ENCODE data around the gene CAPNS1. TPM values are rescaled to one million over a fixed set of nuclear protein-coding genes. Genes with fewer than 3 reads are reported as not detected.
"Not testable (repeated sequence)": the region's sequence is repeated elsewhere in the genome, so short reads cannot be mapped to it uniquely, and the experiment has no call there.

Gene CAPNS1
- total RNA-seq, 4 donors from 2014 or later: 94.8 to 252 (median 165) TPM

DNA sequence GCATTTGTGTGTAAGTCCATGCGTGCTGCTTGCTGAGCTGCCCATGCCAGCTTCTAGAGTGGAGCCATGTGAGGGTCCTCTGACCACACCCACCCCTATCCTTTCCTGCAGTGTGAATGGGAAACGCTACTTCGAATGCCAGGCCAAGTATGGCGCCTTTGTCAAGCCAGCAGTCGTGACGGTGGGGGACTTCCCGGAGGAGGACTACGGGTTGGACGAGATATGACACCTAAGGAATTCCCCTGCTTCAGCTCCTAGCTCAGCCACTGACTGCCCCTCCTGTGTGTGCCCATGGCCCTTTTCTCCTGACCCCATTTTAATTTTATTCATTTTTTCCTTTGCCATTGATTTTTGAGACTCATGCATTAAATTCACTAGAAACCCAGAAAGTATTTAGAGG is 14.3 kb upstream of the CAPNS1 start:
- no peaks in the 10 kb centered on the region for H3K27me3 ChIP-seq
- H3K4me3 ChIP-seq: no peak overlapping the region
- no peak for DNase-seq
- H3K9me3 ChIP-seq: no peaks in the 10 kb centered on the region
- peaks cover 0 to 35% of the 10 kb centered on the region in 2 donors for H3K36me3 ChIP-seq
- no peak overlapping the region for H3K27ac ChIP-seq
- TF ChIP-seq, protein P1, sequence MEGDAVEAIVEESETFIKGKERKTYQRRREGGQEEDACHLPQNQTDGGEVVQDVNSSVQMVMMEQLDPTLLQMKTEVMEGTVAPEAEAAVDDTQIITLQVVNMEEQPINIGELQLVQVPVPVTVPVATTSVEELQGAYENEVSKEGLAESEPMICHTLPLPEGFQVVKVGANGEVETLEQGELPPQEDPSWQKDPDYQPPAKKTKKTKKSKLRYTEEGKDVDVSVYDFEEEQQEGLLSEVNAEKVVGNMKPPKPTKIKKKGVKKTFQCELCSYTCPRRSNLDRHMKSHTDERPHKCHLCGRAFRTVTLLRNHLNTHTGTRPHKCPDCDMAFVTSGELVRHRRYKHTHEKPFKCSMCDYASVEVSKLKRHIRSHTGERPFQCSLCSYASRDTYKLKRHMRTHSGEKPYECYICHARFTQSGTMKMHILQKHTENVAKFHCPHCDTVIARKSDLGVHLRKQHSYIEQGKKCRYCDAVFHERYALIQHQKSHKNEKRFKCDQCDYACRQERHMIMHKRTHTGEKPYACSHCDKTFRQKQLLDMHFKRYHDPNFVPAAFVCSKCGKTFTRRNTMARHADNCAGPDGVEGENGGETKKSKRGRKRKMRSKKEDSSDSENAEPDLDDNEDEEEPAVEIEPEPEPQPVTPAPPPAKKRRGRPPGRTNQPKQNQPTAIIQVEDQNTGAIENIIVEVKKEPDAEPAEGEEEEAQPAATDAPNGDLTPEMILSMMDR (IDR thresholded peaks at IDR 0.05 in 4 of 5, conservative IDR thresholded peaks at IDR 0.05 in 1 of 5): no peak
- TF ChIP-seq POLR2A (IDR thresholded peaks at IDR 0.05): no peak
- intact Hi-C loops (cut with DNase I; ENCODE audit: low total_unique reads): no loop called here
- in situ Hi-C loops (cut with MboI; ENCODE audit: low sequenced_read_pairs in 4 of 4): loop anchor here in 2 of 4 donors (5.0 to 25.0 kb wide), 3 partner anchors 42 to 363 kb away; partner anchors contain the start of genes HSPB6 (in 1 of the 2) and PROSER3 (in 1 of the 2)
- H3K4me1 ChIP-seq: peaks cover 11 to 20% of the 10 kb centered on the region in 2 donors
- ATAC-seq: no peak

DNA sequence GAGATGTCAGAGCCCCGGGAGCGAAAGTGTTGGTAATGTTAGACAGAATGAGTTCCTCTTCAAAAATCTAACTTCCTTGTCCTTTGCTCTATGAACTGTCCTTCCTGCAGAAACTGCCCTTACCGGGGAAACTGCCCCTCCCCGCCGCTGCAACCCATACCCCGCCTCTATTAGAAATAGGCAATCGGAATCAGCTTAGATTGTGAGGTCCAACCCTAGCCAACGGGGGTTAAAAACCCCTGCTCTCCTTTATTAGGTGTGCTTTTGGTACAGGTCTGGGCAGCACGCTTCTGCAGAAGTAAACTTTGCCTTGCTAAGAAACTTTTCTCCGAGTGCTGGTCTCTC is 11.5 kb upstream of the CAPNS1 start:
- peak overlapping the region; percentile 80 to 86 (median 82) for H3K27ac ChIP-seq
- in situ Hi-C loops (cut with MboI; ENCODE audit: low sequenced_read_pairs in 4 of 4) (loop anchor here in 2 of 4 donors (5.0 to 25.0 kb wide), 3 partner anchors 39 to 366 kb away; partner anchors contain the start of genes HSPB6 (in 1 of the 2) and PROSER3 (in 1 of the 2)), intact Hi-C loops (cut with DNase I; ENCODE audit: low total_unique reads) (loop anchor here (1.0 kb wide), 2 partner anchors 24 to 86 kb away; partner anchors contain the start of genes COX7A1 and ZNF565)
- H3K4me1 ChIP-seq: peaks cover 11 to 20% of the 10 kb centered on the region in 2 donors
- no peak for TF ChIP-seq POLR2A (IDR thresholded peaks at IDR 0.05)
- TF ChIP-seq, protein P1 (IDR thresholded peaks at IDR 0.05 in 4 of 5, conservative IDR thresholded peaks at IDR 0.05 in 1 of 5): no peak
- peak in 1 of 2 donors; percentile 4 for ATAC-seq
- no peaks in the 10 kb centered on the region for H3K27me3 ChIP-seq
- no peaks in the 10 kb centered on the region for H3K9me3 ChIP-seq
- DNase-seq: no peak
- peaks cover 0 to 21% of the 10 kb centered on the region in 2 donors for H3K36me3 ChIP-seq
- H3K4me3 ChIP-seq: peak overlapping the region; percentile 39 to 61 (median 52)

DNA sequence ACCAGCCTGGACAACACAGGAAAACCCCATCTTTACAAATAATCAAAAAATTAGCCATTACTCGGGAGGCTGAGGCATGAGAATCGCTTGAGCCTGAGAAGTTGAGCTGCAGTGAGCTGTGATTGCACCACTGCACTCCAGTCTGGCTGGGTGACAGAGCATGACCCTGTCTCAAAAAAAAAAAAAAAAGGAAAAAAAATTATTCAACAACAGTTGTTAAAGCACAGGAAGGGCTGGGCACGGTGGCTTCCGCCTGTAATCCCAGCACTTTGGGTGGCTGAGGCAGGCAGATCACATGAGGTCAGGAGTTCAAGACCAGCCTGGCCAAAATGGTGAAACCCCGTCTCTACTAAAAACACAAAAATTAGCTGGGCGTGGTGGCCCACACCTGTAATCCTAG is 8.6 kb upstream of the CAPNS1 start:
- DNase-seq; H3K9me3 ChIP-seq; intact Hi-C loops (cut with DNase I; ENCODE audit: low total_unique reads); H3K27me3 ChIP-seq; H3K27ac ChIP-seq; H3K36me3 ChIP-seq; ATAC-seq; H3K4me3 ChIP-seq: not testable (repeated sequence)
- peaks cover 12 to 20% of the 10 kb centered on the region in 2 donors for H3K4me1 ChIP-seq
- in situ Hi-C loops (cut with MboI; ENCODE audit: low sequenced_read_pairs in 4 of 4): loop anchor here in 3 of 4 donors (5.0 to 25.0 kb wide), 2 partner anchors 36 to 369 kb away; partner anchors contain the start of genes HSPB6 (in 1 of the 3) and PROSER3 (in 1 of the 3)

DNA sequence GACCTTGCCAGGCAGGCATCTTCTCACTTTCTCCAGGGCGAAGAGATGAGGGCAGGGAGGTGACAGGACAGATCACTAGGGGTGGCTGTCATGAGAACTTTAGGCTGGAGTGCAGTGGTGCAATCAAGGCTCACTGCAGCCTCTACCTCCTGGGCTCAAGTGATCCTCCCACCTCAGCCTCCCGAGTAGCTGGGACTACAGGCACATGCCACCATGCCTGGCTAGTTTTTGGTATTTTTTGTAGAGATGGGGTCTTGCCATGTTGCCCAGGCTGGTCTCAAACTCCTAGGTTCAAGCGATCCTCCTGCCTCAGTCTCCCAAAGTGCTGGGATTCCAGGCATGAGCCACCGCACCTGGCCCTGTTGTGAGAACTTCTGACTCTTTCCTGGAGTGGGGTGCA is 5.0 kb upstream of the CAPNS1 start:
- H3K4me1 ChIP-seq: peaks cover 4 to 18% of the 10 kb centered on the region in 2 donors
- in situ Hi-C loops (cut with MboI; ENCODE audit: low sequenced_read_pairs in 4 of 4): loop anchor here in 3 of 4 donors (5.0 to 25.0 kb wide), 2 partner anchors 32 to 373 kb away; partner anchors contain the start of genes HSPB6 (in 1 of the 3) and PROSER3 (in 1 of the 3)
- H3K36me3 ChIP-seq; H3K9me3 ChIP-seq; H3K4me3 ChIP-seq; DNase-seq; ATAC-seq; intact Hi-C loops (cut with DNase I; ENCODE audit: low total_unique reads); H3K27me3 ChIP-seq; H3K27ac ChIP-seq: not testable (repeated sequence)

DNA sequence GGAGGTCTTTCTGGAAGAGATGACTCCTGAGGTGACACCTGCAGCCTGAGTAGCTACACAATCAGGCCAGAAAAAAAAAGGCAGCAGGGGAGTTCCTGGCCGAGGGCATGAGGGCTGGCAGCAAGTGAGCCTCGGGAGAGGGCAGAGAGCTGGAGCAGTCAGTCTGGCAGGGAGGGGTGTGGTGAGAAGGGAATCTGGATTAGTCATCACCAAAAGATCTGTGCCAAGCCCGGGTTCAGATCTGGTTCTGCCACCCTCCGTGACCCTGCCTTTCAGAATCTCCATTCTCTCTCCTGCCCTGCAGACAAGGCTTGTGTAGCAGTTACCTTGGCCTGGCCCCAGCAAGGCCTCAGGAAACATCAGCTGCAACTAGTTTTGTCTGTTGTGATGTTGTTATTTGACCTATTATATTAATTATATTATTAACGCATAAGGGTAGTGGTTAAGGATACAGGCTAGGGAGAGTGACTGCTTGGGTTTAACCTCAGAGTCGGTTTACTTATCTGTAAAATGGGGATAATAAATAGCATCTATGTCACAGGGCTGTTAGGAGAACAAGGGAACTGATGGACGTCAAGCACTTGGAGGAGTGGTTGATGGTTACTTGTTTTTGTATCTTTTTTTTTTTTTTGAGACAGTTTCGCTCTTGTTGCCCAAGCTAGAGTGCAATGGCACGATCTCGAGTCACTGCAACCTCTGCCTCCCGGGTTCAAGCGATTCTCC is 2.7 kb upstream of the CAPNS1 start:
- Histone ChIP-seq H3K36me3 (peaks cover 0 to 5% of the 10 kb centered on the region in 2 donors), H3K27me3 (no peaks in the 10 kb centered on the region), H3K4me1 (peaks cover 12 to 26% of the 10 kb centered on the region in 2 donors), H3K9me3 (no peaks in the 10 kb centered on the region), H3K4me3 (peak overlapping the region in 1 of 4 donors; percentile 15), H3K27ac (peak overlapping the region; percentile 21 to 78 (median 56))
- ATAC-seq: peak in 1 of 2 donors; percentile 50
- no peak for TF ChIP-seq POLR2A (IDR thresholded peaks at IDR 0.05)
- TF ChIP-seq, protein P1 (IDR thresholded peaks at IDR 0.05 in 4 of 5, conservative IDR thresholded peaks at IDR 0.05 in 1 of 5): no peak
- in situ Hi-C loops (cut with MboI; ENCODE audit: low sequenced_read_pairs in 4 of 4): loop anchor here in 1 of 4 donors (25.0 kb wide), 1 partner anchor 375 kb away; the partner anchor contains the start of genes HSPB6 and PROSER3
- intact Hi-C loops (cut with DNase I; ENCODE audit: low total_unique reads): no loop called here
- DNase-seq: peak in 1 of 2 donors; percentile 82

All from gastrocnemius medialis (tissue), 4 donors.